IPS-NIHi7 (cell line): Measurements from ENCODE around the gene CSF3R.

Experiments
- DNase-seq: peaks from one replicate; pipeline ENCODE4 v3.0.0; 2012; ENCODE audit warnings: mixed read lengths; ENCODE audit errors: extremely low spot score

The CSF3R gene

GRCh38 chr1:36482724-36483388, at the start of gene CSF3R:
Gene CSF3R, minus strand, starts transcription at chr1:36482913. Its CDS starts 3,417 bp downstream, at chr1:36479496.
- no peak for DNase-seq

GRCh38 chr1:36531833-36532232, 49.1 kb upstream of the CSF3R start:
- no peak for DNase-seq

GRCh38 chr1:36530791-36531190, 48.1 kb upstream of the CSF3R start:
- no peak for DNase-seq

GRCh38 chr1:36530261-36530660, 47.5 kb upstream of the CSF3R start:
- DNase-seq, result no peak

GRCh38 chr1:36529769-36530260, 47.1 kb upstream of the CSF3R start:
- DNase-seq, result no peak

GRCh38 chr1:36528361-36529349, 45.9 kb upstream of the CSF3R start:
- DNase-seq, result peak; percentile 56

- DNase-seq, result no peak
Observed at GRCh38 chr1:36525166-36525565, 42.5 kb upstream of the CSF3R start.

GRCh38 chr1:36524359-36525062, 41.8 kb upstream of the CSF3R start:
- DNase-seq, result no peak

GRCh38 chr1:36523850-36524249, 41.1 kb upstream of the CSF3R start:
- no peak for DNase-seq

- no peak for DNase-seq
Observed at GRCh38 chr1:36523230-36523495, 40.5 kb upstream of the CSF3R start.

- DNase-seq, result no peak
Observed at GRCh38 chr1:36522461-36523229, 39.9 kb upstream of the CSF3R start.

- no peak for DNase-seq
Observed at GRCh38 chr1:36522021-36522420, 39.3 kb upstream of the CSF3R start.

- no peak for DNase-seq
Observed at GRCh38 chr1:36520771-36521420, 38.2 kb upstream of the CSF3R start.

- no peak for DNase-seq
Observed at GRCh38 chr1:36520056-36520455, 37.3 kb upstream of the CSF3R start.

- no peak for DNase-seq
Observed at GRCh38 chr1:36517011-36517771, 34.5 kb upstream of the CSF3R start.

- peak; percentile 92 for DNase-seq
Observed at GRCh38 chr1:36516372-36517010, 33.8 kb upstream of the CSF3R start.

- DNase-seq, result no peak
Observed at GRCh38 chr1:36515315-36516138, 32.8 kb upstream of the CSF3R start.

- DNase-seq, result no peak
Observed at GRCh38 chr1:36514501-36514900, 31.8 kb upstream of the CSF3R start.
